Measurements from ENCODE around the gene FAM156B.
"Not testable (repeated sequence)": the region's sequence is repeated elsewhere in the genome, so short reads cannot be mapped to it uniquely, and the experiment has no call there.

DNA sequence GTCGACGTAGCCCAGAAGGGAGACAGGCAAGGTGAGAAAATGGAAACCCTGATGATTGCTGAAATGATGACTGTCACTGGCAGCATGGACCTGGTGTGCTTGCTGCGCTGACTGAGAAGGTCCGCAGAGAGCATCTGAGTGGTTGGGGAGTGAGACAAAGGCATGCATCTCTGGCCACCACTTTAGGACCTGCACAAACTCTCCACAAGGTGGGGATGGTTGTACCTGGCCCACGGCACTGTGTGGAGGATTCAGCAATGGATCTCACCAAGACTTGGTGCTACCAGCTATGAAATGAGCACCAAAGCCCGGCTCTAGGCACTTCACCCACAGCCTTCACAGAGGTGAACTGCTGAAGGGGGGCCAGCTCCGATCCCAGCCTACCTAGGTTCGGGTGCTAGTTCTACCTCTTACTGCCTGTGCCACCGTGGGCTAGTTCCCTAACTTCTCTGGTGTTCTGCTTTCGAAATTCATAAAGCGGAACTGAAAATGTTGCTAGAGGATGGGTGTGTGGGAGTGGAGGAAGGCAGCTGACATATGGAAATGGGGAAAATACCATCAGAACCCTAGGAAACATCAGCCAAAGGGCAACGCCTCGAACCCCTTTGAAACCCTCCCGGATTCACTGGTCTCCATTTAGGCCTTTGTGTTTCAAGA lies 48.8 kb downstream of the FAM156B start:
- TF ChIP-seq, protein P1, sequence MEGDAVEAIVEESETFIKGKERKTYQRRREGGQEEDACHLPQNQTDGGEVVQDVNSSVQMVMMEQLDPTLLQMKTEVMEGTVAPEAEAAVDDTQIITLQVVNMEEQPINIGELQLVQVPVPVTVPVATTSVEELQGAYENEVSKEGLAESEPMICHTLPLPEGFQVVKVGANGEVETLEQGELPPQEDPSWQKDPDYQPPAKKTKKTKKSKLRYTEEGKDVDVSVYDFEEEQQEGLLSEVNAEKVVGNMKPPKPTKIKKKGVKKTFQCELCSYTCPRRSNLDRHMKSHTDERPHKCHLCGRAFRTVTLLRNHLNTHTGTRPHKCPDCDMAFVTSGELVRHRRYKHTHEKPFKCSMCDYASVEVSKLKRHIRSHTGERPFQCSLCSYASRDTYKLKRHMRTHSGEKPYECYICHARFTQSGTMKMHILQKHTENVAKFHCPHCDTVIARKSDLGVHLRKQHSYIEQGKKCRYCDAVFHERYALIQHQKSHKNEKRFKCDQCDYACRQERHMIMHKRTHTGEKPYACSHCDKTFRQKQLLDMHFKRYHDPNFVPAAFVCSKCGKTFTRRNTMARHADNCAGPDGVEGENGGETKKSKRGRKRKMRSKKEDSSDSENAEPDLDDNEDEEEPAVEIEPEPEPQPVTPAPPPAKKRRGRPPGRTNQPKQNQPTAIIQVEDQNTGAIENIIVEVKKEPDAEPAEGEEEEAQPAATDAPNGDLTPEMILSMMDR (IDR thresholded peaks at IDR 0.05) = not testable (repeated sequence)
- TF ChIP-seq POLR2A (IDR thresholded peaks at IDR 0.05) = not testable (repeated sequence)
